GM12864 (cell line): ENCODE data around the gene ALDH1L1.
A peak's percentile ranks its signal among the peaks of the same experiment; 100 is the strongest.

Source experiments
- DNase-seq: peaks from one replicate; pipeline ENCODE4 v3.0.0-alpha.2; 2011; ENCODE audit warnings: low read depth
- H3K4me3 ChIP-seq: 2 replicates; pipeline ENCODE4 v1.5.1; 2011; ENCODE audit warnings: mild to moderate bottlenecking, low read depth, low read length, control low read depth
- CTCF ChIP-seq: IDR thresholded peaks from 2 replicates; pipeline ENCODE4 v1.5.1; 2011; ENCODE audit warnings: low read depth, mild to moderate bottlenecking, moderate library complexity, low read length, control low read depth, inconsistent platforms; ENCODE audit errors: missing control alignments

ALDH1L1 gene

GRCh38 chr3:126087552-126088175 lies 92.7 kb downstream of the ALDH1L1 start:
- TF ChIP-seq CTCF: no peak
- no peak for DNase-seq
- no peak overlapping the region for H3K4me3 ChIP-seq

GRCh38 chr3:126085841-126086240 lies 94.5 kb downstream of the ALDH1L1 start:
- no peak overlapping the region for H3K4me3 ChIP-seq
- no peak for TF ChIP-seq CTCF
- DNase-seq: no peak

GRCh38 chr3:126085276-126085675 lies 95.1 kb downstream of the ALDH1L1 start:
- no peak for DNase-seq
- no peak overlapping the region for H3K4me3 ChIP-seq
- TF ChIP-seq CTCF: no peak

- TF ChIP-seq CTCF: no peak
- peak overlapping the region; percentile 68; the same call in 1 of the 2 replicates for H3K4me3 ChIP-seq
- DNase-seq: no peak
Observed at GRCh38 chr3:126084768-126085180, 95.6 kb downstream of the ALDH1L1 start.

- peak within 1 kb of the TSS; percentile 68 for H3K4me3 ChIP-seq
- peak; percentile 59 for TF ChIP-seq CTCF
- DNase-seq: peak; percentile 70
Observed at GRCh38 chr3:126083913-126084767, 96.2 kb downstream of the ALDH1L1 start, which contains the start of gene SLC41A3. Gene SLC41A3, minus strand, starts transcription at chr3:126084124. Its CDS starts 15,905 bp downstream, at chr3:126068219.

GRCh38 chr3:126083511-126083912 lies 96.9 kb downstream of the ALDH1L1 start:
- H3K4me3 ChIP-seq: peak overlapping the region; percentile 68
- DNase-seq: no peak
- no peak for TF ChIP-seq CTCF

GRCh38 chr3:126083138-126083445 lies 97.3 kb downstream of the ALDH1L1 start:
- TF ChIP-seq CTCF: no peak
- H3K4me3 ChIP-seq: peak overlapping the region; percentile 68
- no peak for DNase-seq
